Smooth muscle cell (in vitro differentiated cells): ENCODE measurements around the gene PIP5K1C. TPM values are rescaled to one million over a fixed set of nuclear protein-coding genes. Genes with fewer than 3 reads are reported as not detected.

Experiments
- DNase-seq: peaks from one replicate; lab custom pipeline; 2025; ENCODE audit not compliant: unreplicated experiment; lab: John Stamatoyannopoulos, UW
- H2AFZ ChIP-seq: fragments of 200-600 bp; sonication (generic); 2 replicates; pipeline ENCODE4 v1.6.0; 2016; ENCODE audit warnings: antibody characterized with exemption, low read depth, mild to moderate bottlenecking
- H3F3A ChIP-seq: fragments of 200-600 bp; sonication (generic); 2 replicates; pipeline ENCODE4 v1.6.0; 2017; ENCODE audit warnings: antibody characterized with exemption, low read depth
- H3K27ac ChIP-seq: fragments of 200-600 bp; sonication (generic); 2 replicates; pipeline ENCODE4 v1.5.1; 2016; ENCODE audit warnings: low read depth, mild to moderate bottlenecking
- H3K27me3 ChIP-seq: fragments of 200-600 bp; sonication (generic); 2 replicates; pipeline ENCODE4 v1.6.1; 2016; ENCODE audit warnings: low read depth, mild to moderate bottlenecking
- H3K36me3 ChIP-seq: fragments of 200-600 bp; sonication (generic); 2 replicates; pipeline ENCODE4 v1.5.1; 2016; ENCODE audit warnings: low read depth
- H3K4me1 ChIP-seq: fragments of 200-600 bp; sonication (generic); 2 replicates; pipeline ENCODE4 v1.5.1; 2016; ENCODE audit warnings: low read depth
- H3K4me2 ChIP-seq: fragments of 200-600 bp; sonication (generic); 2 replicates; pipeline ENCODE4 v1.6.0; 2016; ENCODE audit warnings: mild to moderate bottlenecking
- H3K4me3 ChIP-seq: fragments of 200-600 bp; sonication (generic); 2 replicates; pipeline ENCODE4 v1.5.1; 2016; ENCODE audit warnings: mild to moderate bottlenecking
- H3K79me2 ChIP-seq: fragments of 200-600 bp; sonication (generic); 2 replicates; pipeline ENCODE4 v1.6.0; 2016; ENCODE audit warnings: low read depth, mild to moderate bottlenecking
- H3K9ac ChIP-seq: fragments of 200-600 bp; sonication (generic); 2 replicates; pipeline ENCODE4 v1.6.0; 2016; ENCODE audit warnings: low read depth
- H3K9me3 ChIP-seq: fragments of 200-600 bp; sonication (generic); replicated peaks from 2 replicates; pipeline ENCODE4 v1.5.1; 2016; ENCODE audit warnings: low read depth
- H4K20me1 ChIP-seq: fragments of 200-600 bp; sonication (generic); 2 replicates; pipeline ENCODE4 v1.6.0; 2016; ENCODE audit warnings: low read depth
- CTCF ChIP-seq: fragments of 200-600 bp; sonication (generic); IDR thresholded peaks from 2 replicates; pipeline ENCODE4 v1.5.1; 2017; ENCODE audit warnings: borderline replicate concordance, mild to moderate bottlenecking, antibody characterized with exemption; ENCODE audit not compliant: insufficient read depth, poor library complexity, severe bottlenecking
- WGBS: methylation state at CpG from one replicate; pipeline ENCODE4 v1.1.7; 2016; ENCODE audit warnings: low lambda C conversion rate; 5-methylcytosine and 5-hydroxymethylcytosine counted together
- polyA plus RNA-seq: library from polyadenylated mRNA; unstranded; fragments of >200 nt; fragmentation: Nextera tagmentation; extraction: Ambion mirVana; gene quantifications from 2 replicates; pipeline ENCODE4 v1.2.1, GENCODE V29; 2016
- total RNA-seq: library from RNA; depleted of rRNA; stranded (reverse); fragments of >200 nt; gene quantifications from 2 replicates; pipeline ENCODE4 v1.2.3, GENCODE V29; 2014

Gene PIP5K1C
- total and polyA plus RNA-seq, 2 experiments from 2014 or later = 13.2 to 27.2 TPM

- Histone ChIP-seq H3K36me3 (no peaks in the 10 kb centered on the region), H3K79me2 (no peaks in the 10 kb centered on the region), H3K9ac (no peak overlapping the region), H3F3A (no peaks in the 10 kb centered on the region), H4K20me1 (no peaks in the 10 kb centered on the region), H3K4me2 (no peak overlapping the region), H3K27me3 (no peaks in the 10 kb centered on the region), H2AFZ (no peak overlapping the region), H3K4me1 (no peaks in the 10 kb centered on the region), H3K4me3 (no peak overlapping the region), H3K27ac (no peak overlapping the region), H3K9me3 (no peaks in the 10 kb centered on the region)
- 90% methylated on average over 10 of the region's 10 CpGs for WGBS
- no peak for TF ChIP-seq CTCF
- DNase-seq = no peak
Measured at GRCh38 chr19:3737487-3738205, 37.4 kb upstream of the PIP5K1C start.

- no peaks in the 10 kb centered on the region for H3K4me1 ChIP-seq
- no peaks in the 10 kb centered on the region for H3K27me3 ChIP-seq
- no peak for DNase-seq
- H4K20me1 ChIP-seq = no peaks in the 10 kb centered on the region
- no peak overlapping the region for H3K4me3 ChIP-seq
- H3K9me3 ChIP-seq = no peaks in the 10 kb centered on the region
- H3K36me3 ChIP-seq = no peaks in the 10 kb centered on the region
- no peak overlapping the region for H2AFZ ChIP-seq
- no peaks in the 10 kb centered on the region for H3F3A ChIP-seq
- no peak overlapping the region for H3K9ac ChIP-seq
- no peak overlapping the region for H3K4me2 ChIP-seq
- no peak overlapping the region for H3K27ac ChIP-seq
- WGBS = 92% methylated on average over 21 of the region's 21 CpGs
- H3K79me2 ChIP-seq = no peaks in the 10 kb centered on the region
- no peak for TF ChIP-seq CTCF
Measured at GRCh38 chr19:3736106-3736724, 35.9 kb upstream of the PIP5K1C start.

- WGBS = 95% methylated on average over 14 of the region's 14 CpGs
- DNase-seq = no peak
- H3K4me1 ChIP-seq = no peaks in the 10 kb centered on the region
- H3K27ac ChIP-seq = no peak overlapping the region
- no peaks in the 10 kb centered on the region for H3K9me3 ChIP-seq
- H3F3A ChIP-seq = no peaks in the 10 kb centered on the region
- H3K36me3 ChIP-seq = no peaks in the 10 kb centered on the region
- H3K79me2 ChIP-seq = no peaks in the 10 kb centered on the region
- no peak overlapping the region for H3K4me3 ChIP-seq
- H3K27me3 ChIP-seq = no peaks in the 10 kb centered on the region
- TF ChIP-seq CTCF = no peak
- H4K20me1 ChIP-seq = no peaks in the 10 kb centered on the region
- H3K9ac ChIP-seq = no peak overlapping the region
- no peak overlapping the region for H2AFZ ChIP-seq
- no peak overlapping the region for H3K4me2 ChIP-seq
Measured at GRCh38 chr19:3734310-3734600, 34.0 kb upstream of the PIP5K1C start.
